ENCODE measurements around the gene CAMTA1. TPM values are rescaled to one million over a fixed set of nuclear protein-coding genes. Genes with fewer than 3 reads are reported as not detected.
"Not testable (repeated sequence)": the region's sequence is repeated elsewhere in the genome, so short reads cannot be mapped to it uniquely, and the experiment has no call there.

Gene CAMTA1
- total RNA-seq, 6 donors from 2014 or later, result 38.8 to 74.0 (median 46.1) TPM

- Histone ChIP-seq H3K27ac (no peak overlapping the region), H3K4me1 (no peaks in the 10 kb centered on the region), H3K27me3 (no peaks in the 10 kb centered on the region), H3K9me3 (no peaks in the 10 kb centered on the region), H3K4me3 (no peak overlapping the region), H3K36me3 (no peaks in the 10 kb centered on the region)
- no peak for TF ChIP-seq EP300 (IDR thresholded peaks at IDR 0.05)
- no peak for TF ChIP-seq POLR2AphosphoS5 (IDR thresholded peaks at IDR 0.05)
- no peak for TF ChIP-seq CTCF (IDR thresholded peaks at IDR 0.05)
- TF ChIP-seq POLR2A (IDR thresholded peaks at IDR 0.05), result no peak
- WGBS, 2 donors, result 74 to 76% methylated on average over 8 of the region's 8 CpGs
- ATAC-seq (ENCODE audit: low FRiP score in 2 of 2), result no peak
- DNase-seq, result no peak
These were observed 351.1 kb downstream of the CAMTA1 start for GRCh38 chr1:7136166-7136953.

- H3K9me3 ChIP-seq, result no peaks in the 10 kb centered on the region
- no peak overlapping the region for H3K4me3 ChIP-seq
- no peaks in the 10 kb centered on the region for H3K36me3 ChIP-seq
- TF ChIP-seq EP300 (IDR thresholded peaks at IDR 0.05) (no peak), CTCF (IDR thresholded peaks at IDR 0.05) (no peak), POLR2A (IDR thresholded peaks at IDR 0.05) (no peak), POLR2AphosphoS5 (IDR thresholded peaks at IDR 0.05) (no peak)
- no peaks in the 10 kb centered on the region for H3K27me3 ChIP-seq
- DNase-seq (no peak), ATAC-seq (ENCODE audit: low FRiP score in 2 of 2) (no peak)
- no peaks in the 10 kb centered on the region for H3K4me1 ChIP-seq
- no peak overlapping the region for H3K27ac ChIP-seq
These were observed 355.0 kb downstream of the CAMTA1 start for GRCh38 chr1:7140251-7140650.

GRCh38 chr1:7145947-7146346, 360.7 kb downstream of the CAMTA1 start:
- Histone ChIP-seq H3K9me3 (no peaks in the 10 kb centered on the region), H3K36me3 (no peaks in the 10 kb centered on the region), H3K4me1 (peaks cover 0 to 7% (median 3%) of the 10 kb centered on the region in 4 donors), H3K27ac (no peak overlapping the region), H3K4me3 (no peak overlapping the region), H3K27me3 (no peaks in the 10 kb centered on the region)
- TF ChIP-seq POLR2AphosphoS5 (IDR thresholded peaks at IDR 0.05) (no peak), EP300 (IDR thresholded peaks at IDR 0.05) (no peak), POLR2A (IDR thresholded peaks at IDR 0.05) (no peak), CTCF (IDR thresholded peaks at IDR 0.05) (no peak)
- 84 to 89% methylated on average over 9 of the region's 9 CpGs for WGBS, 2 donors
- DNase-seq, result no peak
- ATAC-seq (ENCODE audit: low FRiP score in 2 of 2), result no peak

GRCh38 chr1:7146710-7147109, 361.5 kb downstream of the CAMTA1 start:
- no peak for TF ChIP-seq EP300 (IDR thresholded peaks at IDR 0.05)
- TF ChIP-seq CTCF (IDR thresholded peaks at IDR 0.05), result no peak
- H3K4me3 ChIP-seq, result no peak overlapping the region
- no peaks in the 10 kb centered on the region for H3K27me3 ChIP-seq
- WGBS, 2 donors, result 95 to 97% methylated on average over 5 of the region's 5 CpGs
- DNase-seq (no peak), ATAC-seq (ENCODE audit: low FRiP score in 2 of 2) (no peak)
- peaks cover 0 to 7% (median 3%) of the 10 kb centered on the region in 4 donors for H3K4me1 ChIP-seq
- H3K9me3 ChIP-seq, result no peaks in the 10 kb centered on the region
- no peak overlapping the region for H3K27ac ChIP-seq
- no peaks in the 10 kb centered on the region for H3K36me3 ChIP-seq

GRCh38 chr1:7147581-7148282, 362.5 kb downstream of the CAMTA1 start:
- H3K36me3 ChIP-seq; H3K9me3 ChIP-seq; ATAC-seq (ENCODE audit: low FRiP score in 2 of 2); DNase-seq; H3K4me1 ChIP-seq; H3K4me3 ChIP-seq; H3K27me3 ChIP-seq; H3K27ac ChIP-seq: not testable (repeated sequence)
- 94 to 97% methylated on average over 3 of the region's 3 CpGs for WGBS, 2 donors

Measured in upper lobe of left lung (tissue), 6 donors.